B cell (primary cell): Measurements from ENCODE around the gene NHEJ1. TPM values are rescaled to one million over a fixed set of nuclear protein-coding genes. Genes with fewer than 3 reads are reported as not detected.

ENCODE experiments used
- ATAC-seq: fragments of 200-7000 bp; cut with Tn5 transposase; one replicate; pipeline ENCODE4 v1.10.0; 2021; ENCODE audit warnings: low read depth, mild to moderate bottlenecking, moderate number of reproducible peaks, moderate library complexity
- CTCF ChIA-PET: fragments of 350-600 bp; sonication (Branson Sonifier 250); formaldehyde crosslinking; loops from one replicate; lab custom pipeline; 2021; ENCODE audit warnings: antibody characterized with exemption, inconsistent platforms; lab: Charles Lee
- POLR2A ChIA-PET: fragments of 350-600 bp; sonication (Branson Sonifier 250); formaldehyde crosslinking; loops from one replicate; lab custom pipeline; 2021; ENCODE audit warnings: antibody characterized with exemption; lab: Charles Lee
- DNase-seq: peaks from one replicate; pipeline ENCODE4 v3.0.0; 2013
- H2AFZ ChIP-seq: 2 replicates; pipeline ENCODE4 v1.6.1; 2012; ENCODE audit warnings: mild to moderate bottlenecking, low read depth, low read length; ENCODE audit not compliant: insufficient read depth, poor library complexity, severe bottlenecking
- H3K27ac ChIP-seq, 2 donors: 1 replicate in 1 of 2; 2 replicates in 1 of 2; pipeline ENCODE4 v1.5.1; 2012 to 2013; ENCODE audit warnings: low read length in 2 of 2, mild to moderate bottlenecking in 2 of 2, moderate library complexity in 1 of 2
- H3K27me3 ChIP-seq, 4 experiments: fragments of 200-600 bp in 1 of 4; sonication (generic) in 1 of 4; replicated peaks in 1 of 4; 1 replicate in 2 of 4; 2 replicates in 2 of 4; pipeline versions ENCODE4 v1.6.1 to v1.7.0; 2013 to 2016; ENCODE audit warnings: low read length in 3 of 4, mild to moderate bottlenecking in 2 of 4, mixed read lengths in 1 of 4, moderate library complexity in 1 of 4; ENCODE audit not compliant: insufficient read depth in 4 of 4, control insufficient read depth in 3 of 4; ENCODE audit errors: control extremely low read depth in 1 of 4
- H3K36me3 ChIP-seq, 2 experiments: replicated peaks in 1 of 2; 1 replicate in 1 of 2; 2 replicates in 1 of 2; pipeline versions ENCODE4 v1.6.1 to v1.7.1; 2013; ENCODE audit warnings: low read length in 1 of 2; ENCODE audit not compliant: insufficient read depth in 2 of 2, control insufficient read depth in 1 of 2; ENCODE audit errors: control extremely low read depth in 1 of 2, extremely low read depth in 1 of 2
- H3K4me1 ChIP-seq, 2 donors: fragments of 200-600 bp in 1 of 2; sonication (generic) in 1 of 2; 1 replicate in 1 of 2; 2 replicates in 1 of 2; pipeline versions ENCODE4 v1.5.1 to v1.6.1; 2013 to 2017; ENCODE audit warnings: low read length in 2 of 2; ENCODE audit not compliant: control insufficient read depth in 2 of 2, insufficient read depth in 2 of 2
- H3K4me2 ChIP-seq: replicated peaks from 2 replicates; pipeline ENCODE3; 2012; ENCODE audit warnings: mild to moderate bottlenecking, low read depth, low read length; ENCODE audit not compliant: poor library complexity, severe bottlenecking
- H3K4me3 ChIP-seq, 5 experiments: fragments of 200-600 bp in 1 of 5; sonication (generic) in 1 of 5; 1 replicate in 3 of 5; 2 replicates in 2 of 5; pipeline versions ENCODE4 v1.5.1 to v1.7.0; 2011 to 2016; ENCODE audit warnings: low read length in 4 of 5, mild to moderate bottlenecking in 4 of 5, low read depth in 2 of 5, control low read depth in 1 of 5, moderate library complexity in 1 of 5; ENCODE audit not compliant: insufficient read depth in 1 of 5; ENCODE audit errors: control extremely low read depth in 1 of 5, extremely low read depth in 1 of 5
- H3K79me2 ChIP-seq: fragments of 200-600 bp; sonication (generic); one replicate; pipeline ENCODE4 v1.6.0; 2016; ENCODE audit warnings: low read length; ENCODE audit not compliant: control insufficient read depth, insufficient read depth
- H3K9ac ChIP-seq: fragments of 200-600 bp; sonication (generic); 2 replicates; pipeline ENCODE4 v1.6.1; 2017; ENCODE audit warnings: mild to moderate bottlenecking, low read length, moderate library complexity
- H3K9me3 ChIP-seq, 3 donors: one replicate each; pipeline versions ENCODE4 v1.6.1 to v1.7.1; 2013; ENCODE audit warnings: low read length in 2 of 3; ENCODE audit not compliant: control insufficient read depth in 2 of 3, insufficient read depth in 1 of 3; ENCODE audit errors: control extremely low read depth in 1 of 3
- H4K20me1 ChIP-seq: 2 replicates; pipeline ENCODE4 v1.6.0; 2012; ENCODE audit warnings: mild to moderate bottlenecking, low read length; ENCODE audit not compliant: insufficient read depth, control insufficient read depth, poor library complexity, severe bottlenecking
- H3K27ac Mint-ChIP-seq: one replicate; pipeline ENCODE4 v1.8.0; 2021; ENCODE audit warnings: mixed read lengths
- H3K27me3 Mint-ChIP-seq: one replicate; pipeline ENCODE4 v1.8.0; 2021; ENCODE audit warnings: mixed read lengths
- H3K4me1 Mint-ChIP-seq: one replicate; pipeline ENCODE4 v1.8.0; 2021; ENCODE audit warnings: mixed read lengths
- H3K4me3 Mint-ChIP-seq: one replicate; pipeline ENCODE4 v1.8.0; 2021; ENCODE audit warnings: mixed read lengths
- H3K9me3 Mint-ChIP-seq: one replicate; pipeline ENCODE4 v1.8.0; 2022; ENCODE audit warnings: mixed read lengths; ENCODE audit not compliant: insufficient read depth
- CTCF ChIP-seq: fragments of 200-600 bp; IDR thresholded peaks from one replicate; pipeline ENCODE4 v1.8.0; 2022; ENCODE audit warnings: antibody characterized with exemption, mild to moderate bottlenecking
- EZH2 ChIP-seq: IDR thresholded peaks from 2 replicates; pipeline ENCODE4 v1.6.1; 2012; ENCODE audit warnings: borderline replicate concordance, low read depth, mild to moderate bottlenecking, moderate library complexity, low read length; ENCODE audit not compliant: insufficient read depth, poor library complexity, severe bottlenecking
- WGBS: methylation state at CpG from one replicate; pipeline ENCODE4 v1.1.5; 2013; ENCODE audit warnings: missing lambda C conversion rate; ENCODE audit not compliant: insufficient coverage; 5-methylcytosine and 5-hydroxymethylcytosine counted together
- intact Hi-C: fragments of 100-400 bp; cut with micrococcal nuclease; formaldehyde crosslinking; loops from one replicate; pipeline ENCODE4 v1.10.0; 2022
- polyA plus RNA-seq: library from polyadenylated mRNA; depleted of rRNA; stranded (reverse); fragments of >200 nt; gene quantifications from 2 replicates; pipeline ENCODE4 v1.2.3, GENCODE V29; 2012
- total RNA-seq, 2 donors: library from RNA; stranded (reverse); fragments of 120-200 nt in 1 of 2; gene quantifications; 1 replicate in 1 of 2; 2 replicates in 1 of 2; pipeline versions ENCODE4 v1.2.3 to v1.2.4, GENCODE V29; 2013 to 2022

NHEJ1 gene
- total and polyA plus RNA-seq, 2 donors (not counting 1 experiment from before 2014, with no cell fraction given) = 14.9 to 25.0 TPM

- H3K4me2 ChIP-seq = no peak overlapping the region
- 87% methylated on average over 2 of the region's 4 CpGs for WGBS
- Mint-ChIP-seq H3K4me3 (no peak overlapping the region), H3K9me3 (no peaks in the 10 kb centered on the region), H3K4me1 (no peaks in the 10 kb centered on the region), H3K27ac (no peak overlapping the region), H3K27me3 (no peaks in the 10 kb centered on the region)
- H3K79me2 ChIP-seq = peaks cover under 1% of the 10 kb centered on the region
- DNase-seq (no peak), ATAC-seq (no peak)
- H3K36me3 ChIP-seq = peaks cover 1 to 12% of the 10 kb centered on the region in 2 experiments
- H3K9ac ChIP-seq = no peak overlapping the region
- no peaks in the 10 kb centered on the region for H3K9me3 ChIP-seq
- no peak overlapping the region for H2AFZ ChIP-seq
- H3K27ac ChIP-seq = no peak overlapping the region
- no peaks in the 10 kb centered on the region for H3K4me1 ChIP-seq
- no peak for TF ChIP-seq CTCF
- TF ChIP-seq EZH2 = no peak
- intact Hi-C loops = no loop called here
- no peak overlapping the region for H3K4me3 ChIP-seq
- ChIA-PET POLR2A (no interaction called here), CTCF (interaction anchor here (1.0 to 1.1 kb wide), 2 partner anchors 15 to 23 kb away, joined by 3 to 4 read pairs; no protein-coding TSS in a partner anchor)
- no peaks in the 10 kb centered on the region for H3K27me3 ChIP-seq
- H4K20me1 ChIP-seq = peaks cover 6% of the 10 kb centered on the region
These were observed 26.6 kb downstream of the NHEJ1 start for GRCh38 chr2:219133976-219134375.

GRCh38 chr2:219131744-219132143, 28.9 kb downstream of the NHEJ1 start:
- intact Hi-C loops = no loop called here
- no peaks in the 10 kb centered on the region for H3K9me3 ChIP-seq

More at GRCh38 chr2:219131744-219132143, 28.9 kb downstream of the NHEJ1 start:
- Histone ChIP-seq H3K36me3 (peaks cover 1 to 12% of the 10 kb centered on the region in 2 experiments), H3K27me3 (no peaks in the 10 kb centered on the region), H3K79me2 (peaks cover 10% of the 10 kb centered on the region), H3K4me1 (no peaks in the 10 kb centered on the region), H4K20me1 (peaks cover 16% of the 10 kb centered on the region), H2AFZ (no peak overlapping the region), H3K4me3 (no peak overlapping the region), H3K9ac (no peak overlapping the region), H3K27ac (no peak overlapping the region), H3K4me2 (no peak overlapping the region)
- H3K27ac Mint-ChIP-seq = no peak overlapping the region
- no peaks in the 10 kb centered on the region for H3K27me3 Mint-ChIP-seq
- no peak for DNase-seq
- WGBS = 86% methylated on average over 1 of the region's 4 CpGs
- no peaks in the 10 kb centered on the region for H3K9me3 Mint-ChIP-seq
- H3K4me1 Mint-ChIP-seq = no peaks in the 10 kb centered on the region
- ChIA-PET POLR2A (no interaction called here), CTCF (interaction anchor here (1.1 to 1.3 kb wide), 3 partner anchors 12 to 137 kb away, joined by 3 read pairs; no protein-coding TSS in a partner anchor)
- no peak overlapping the region for H3K4me3 Mint-ChIP-seq
- TF ChIP-seq CTCF (no peak), EZH2 (no peak)
- ATAC-seq = no peak
